Endometrial microvascular endothelial cells (primary cell): ENCODE measurements around the gene CDH23. TPM values are rescaled to one million over a fixed set of nuclear protein-coding genes. Genes with fewer than 3 reads are reported as not detected.

ENCODE experiments used
- in situ Hi-C: cut with HindIII; loops from 2 replicates; pipeline ENCODE4 v1.10.0; 2017; ENCODE audit warnings: low sequenced_read_pairs, low pct_unique_long_range_greater_than_20kb; ENCODE audit errors: inconsistent ontology term
- total RNA-seq: library from RNA; depleted of rRNA; stranded (reverse); fragments of >200 nt; gene quantifications from one replicate; pipeline ENCODE4 v1.2.3, GENCODE V29; 2015; ENCODE audit errors: inconsistent ontology term

Gene CDH23
- total RNA-seq, 1 donor from 2014 or later = 0.09 TPM

GRCh38 chr10:71817831-71818655 is 421.3 kb downstream of the CDH23 start:
- in situ Hi-C loops = no loop called here

GRCh38 chr10:71818674-71819260 is 422.0 kb downstream of the CDH23 start:
- in situ Hi-C loops = no loop called here

- in situ Hi-C loops = no loop called here
These were observed 422.7 kb downstream of the CDH23 start for GRCh38 chr10:71819441-71819861.

GRCh38 chr10:71819985-71820384 is 423.3 kb downstream of the CDH23 start:
- in situ Hi-C loops = no loop called here

GRCh38 chr10:71820966-71821365 is 424.2 kb downstream of the CDH23 start:
- in situ Hi-C loops = no loop called here

GRCh38 chr10:71821909-71822763 is 425.4 kb downstream of the CDH23 start:
- in situ Hi-C loops = no loop called here

GRCh38 chr10:71823356-71823755 is 426.6 kb downstream of the CDH23 start:
- in situ Hi-C loops = no loop called here

- in situ Hi-C loops = no loop called here
These were observed 427.6 kb downstream of the CDH23 start for GRCh38 chr10:71824333-71824732.

- in situ Hi-C loops = no loop called here
These were observed 428.5 kb downstream of the CDH23 start for GRCh38 chr10:71825217-71825616.

- in situ Hi-C loops = no loop called here
These were observed 431.1 kb downstream of the CDH23 start for GRCh38 chr10:71827852-71828251.

- in situ Hi-C loops = no loop called here
These were observed 432.0 kb downstream of the CDH23 start for GRCh38 chr10:71828702-71829101.

- in situ Hi-C loops = no loop called here
These were observed 432.5 kb downstream of the CDH23 start for GRCh38 chr10:71829171-71829570.

GRCh38 chr10:71829896-71830295 is 433.2 kb downstream of the CDH23 start:
- in situ Hi-C loops = no loop called here

- in situ Hi-C loops = no loop called here
These were observed 434.0 kb downstream of the CDH23 start for GRCh38 chr10:71830726-71831125.

- in situ Hi-C loops = no loop called here
These were observed 435.2 kb downstream of the CDH23 start for GRCh38 chr10:71831646-71832552.

- in situ Hi-C loops = no loop called here
These were observed 436.2 kb downstream of the CDH23 start for GRCh38 chr10:71832967-71833366.

GRCh38 chr10:71833451-71834342 is 437.0 kb downstream of the CDH23 start:
- in situ Hi-C loops = no loop called here

GRCh38 chr10:71834343-71834674 is 437.6 kb downstream of the CDH23 start:
- in situ Hi-C loops = no loop called here
